GM08714 (cell line): Measurements from ENCODE around the gene SYT7.

Source experiments
- H3K4me3 ChIP-seq: fragments of 200-500 bp; sonication (Bioruptor generic); 2 replicates; pipeline ENCODE4 v1.5.1; 2014; ENCODE audit warnings: mild to moderate bottlenecking, low read length, inconsistent platforms
- ZNF274 ChIP-seq: IDR thresholded peaks from 2 replicates; pipeline ENCODE4 v1.6.1; 2012; ENCODE audit warnings: mild to moderate bottlenecking, low read depth, low read length

The SYT7 gene

DNA sequence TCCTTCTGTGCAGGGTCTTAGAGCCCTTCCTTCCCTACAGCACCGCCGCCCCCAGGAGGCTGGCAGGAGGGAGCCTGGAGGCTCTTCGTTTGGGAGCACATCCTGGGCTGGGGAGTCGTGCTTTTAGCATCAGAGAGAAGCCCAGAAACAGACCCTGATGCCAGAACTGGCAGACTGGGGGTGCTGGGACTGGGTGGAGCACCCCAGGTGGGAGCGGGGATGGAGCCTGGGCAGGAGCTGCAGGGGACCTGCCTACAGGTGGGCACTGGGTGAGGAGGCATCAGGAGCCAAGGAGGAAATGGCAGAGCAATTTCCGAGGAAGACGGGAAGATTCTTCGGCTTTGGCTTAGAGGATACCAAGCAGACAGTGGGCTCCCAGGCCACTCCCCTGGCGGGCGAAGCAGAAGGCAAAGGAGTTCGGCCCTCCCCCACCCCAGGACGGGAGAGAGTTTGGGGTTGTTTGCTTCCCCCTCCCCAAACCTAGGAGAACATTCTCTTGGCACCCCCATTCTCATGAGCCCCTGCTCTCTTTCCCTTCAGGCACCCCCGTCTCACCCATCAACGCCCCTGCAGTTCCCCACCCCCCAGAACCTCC is 1.1 kb downstream of the SYT7 start:
- no peak for TF ChIP-seq ZNF274
- no peak overlapping the region for H3K4me3 ChIP-seq

- no peak overlapping the region for H3K4me3 ChIP-seq
- no peak for TF ChIP-seq ZNF274
Observed at GRCh38 chr11:61578819-61579675, 1.8 kb downstream of the SYT7 start.

DNA sequence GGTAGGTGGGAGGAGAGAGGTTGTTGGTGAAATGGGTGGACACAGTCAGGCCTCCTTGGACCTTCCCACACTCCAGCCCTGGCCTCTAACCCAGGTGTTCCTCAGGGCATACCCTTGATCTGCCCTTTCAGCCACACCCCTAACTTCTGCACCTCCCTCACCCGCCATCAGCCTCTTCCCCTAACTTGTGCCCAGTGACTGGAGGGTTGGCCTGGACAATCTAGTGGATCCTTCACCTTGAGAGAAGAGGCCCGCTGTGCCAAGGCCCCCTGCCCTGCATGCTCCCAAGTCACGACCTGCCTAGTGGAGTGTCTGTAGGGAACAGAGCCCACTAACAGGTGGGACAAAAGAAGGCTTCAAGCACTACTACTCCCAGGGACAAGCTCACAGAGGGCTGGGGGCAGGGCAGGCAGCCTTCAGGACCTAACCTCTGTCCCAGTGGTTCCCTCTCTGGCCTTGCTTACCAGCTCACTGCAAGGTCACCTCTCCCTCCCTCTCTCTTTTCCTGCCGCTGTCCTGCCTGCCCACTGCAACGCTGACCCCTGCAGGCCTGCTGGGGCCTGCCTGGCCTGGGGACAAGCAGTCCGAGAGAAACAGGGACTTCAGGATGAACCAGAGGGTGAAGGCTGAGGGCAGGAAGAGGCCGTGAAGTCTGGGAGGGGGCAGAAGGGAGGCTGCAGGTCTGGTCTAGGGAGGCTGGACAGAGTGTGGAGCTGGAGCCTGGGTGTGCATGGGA is 3.3 kb downstream of the SYT7 start:
- H3K4me3 ChIP-seq: no peak overlapping the region
- TF ChIP-seq ZNF274: no peak

DNA sequence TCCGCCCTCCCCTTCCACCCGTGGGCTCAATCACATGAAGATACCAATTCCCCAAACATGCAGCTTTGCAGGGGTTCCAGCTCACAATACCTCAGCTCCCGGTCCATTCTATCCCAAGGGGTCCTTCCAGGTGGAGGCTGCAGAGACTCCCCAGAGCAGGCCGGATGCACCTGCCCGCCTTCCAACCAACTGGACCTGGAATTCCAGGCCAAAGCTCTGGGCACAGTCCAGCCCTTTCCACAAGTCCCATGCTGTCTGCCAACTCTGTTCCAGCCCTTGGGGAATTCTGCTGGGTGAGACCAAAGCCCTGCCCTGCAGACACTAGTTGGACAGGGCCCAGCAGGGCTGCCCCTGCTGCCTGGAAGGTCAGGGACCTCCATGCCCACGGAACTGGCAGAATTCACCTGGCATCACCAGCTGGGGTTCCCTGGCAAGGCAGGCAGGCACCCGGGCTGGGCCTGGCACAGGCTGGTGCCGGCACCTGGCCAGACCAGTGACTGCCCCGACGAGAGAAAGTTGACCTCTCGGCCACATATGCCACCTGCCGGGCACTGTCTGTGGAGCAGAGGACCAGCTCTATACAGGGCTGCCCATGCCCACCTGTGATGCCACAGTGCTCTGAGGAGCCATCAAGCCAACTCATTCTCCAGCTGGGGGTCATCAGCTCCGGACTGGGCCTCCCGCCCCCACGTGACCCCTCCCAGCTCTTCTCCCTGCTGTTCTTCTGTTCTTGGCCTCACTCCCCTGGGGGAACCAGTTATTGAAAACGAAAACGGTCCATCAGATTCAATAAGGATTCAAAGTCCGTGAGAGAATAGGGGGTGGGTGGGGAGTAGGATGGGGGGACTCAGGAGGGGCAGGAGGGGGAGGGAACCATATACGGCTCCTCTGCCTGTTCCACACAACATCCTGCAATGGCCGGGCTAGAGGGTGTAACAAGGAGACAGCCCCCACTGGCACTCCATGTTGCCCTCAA is 4.7 kb downstream of the SYT7 start:
- no peak overlapping the region for H3K4me3 ChIP-seq
- TF ChIP-seq ZNF274: no peak

- TF ChIP-seq ZNF274: no peak
Observed at GRCh38 chr11:61574611-61575010, 6.3 kb downstream of the SYT7 start.

DNA sequence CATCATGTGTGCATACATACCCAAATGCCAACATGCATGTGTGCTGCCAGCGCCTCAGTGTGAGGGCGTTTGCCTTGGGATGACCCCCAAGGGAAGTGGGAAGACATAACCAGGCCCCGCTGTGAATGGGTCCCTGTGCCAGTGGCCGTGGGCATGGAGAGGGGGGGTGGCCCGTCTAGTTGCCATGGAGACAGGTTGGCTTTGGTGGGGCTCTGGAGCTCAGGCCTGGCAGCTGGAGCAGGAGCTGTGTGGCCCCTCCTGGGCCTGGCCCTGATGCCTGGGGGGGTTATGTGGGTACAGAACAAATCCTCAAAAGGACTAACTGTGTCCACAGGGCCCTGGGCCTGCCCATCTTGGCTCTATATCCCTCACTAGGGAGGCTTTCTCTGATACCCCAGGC is 8.0 kb downstream of the SYT7 start:
- no peak for TF ChIP-seq ZNF274
- no peak overlapping the region for H3K4me3 ChIP-seq

More at GRCh38 chr11:61574611-61575010, 6.3 kb downstream of the SYT7 start:
- no peak overlapping the region for H3K4me3 ChIP-seq

- no peak overlapping the region for H3K4me3 ChIP-seq
- TF ChIP-seq ZNF274: no peak
Observed at GRCh38 chr11:61571869-61572268, 9.0 kb downstream of the SYT7 start.

DNA sequence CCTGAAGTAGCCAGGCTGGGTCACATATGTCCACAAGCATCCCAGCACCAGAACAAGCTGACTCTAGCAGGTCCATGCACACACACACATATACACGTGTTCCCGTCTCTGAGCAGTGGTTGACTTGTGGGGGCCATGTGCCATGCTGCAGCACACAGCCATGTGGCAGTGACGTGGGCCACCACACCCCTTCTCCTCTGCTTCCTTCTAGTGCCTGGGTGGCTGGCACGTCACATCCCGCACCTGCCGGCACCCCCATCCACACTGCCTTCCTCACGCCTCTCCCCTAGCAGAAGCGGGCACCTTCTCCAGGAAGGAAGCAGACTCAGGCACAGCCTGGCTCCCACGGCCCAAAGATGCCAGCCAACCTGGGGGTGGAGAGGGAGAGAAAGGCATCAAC is 9.5 kb downstream of the SYT7 start:
- no peak for TF ChIP-seq ZNF274
- H3K4me3 ChIP-seq: no peak overlapping the region

- no peak for TF ChIP-seq ZNF274
- H3K4me3 ChIP-seq: no peak overlapping the region
Observed at GRCh38 chr11:61569701-61570100, 11.2 kb downstream of the SYT7 start.

DNA sequence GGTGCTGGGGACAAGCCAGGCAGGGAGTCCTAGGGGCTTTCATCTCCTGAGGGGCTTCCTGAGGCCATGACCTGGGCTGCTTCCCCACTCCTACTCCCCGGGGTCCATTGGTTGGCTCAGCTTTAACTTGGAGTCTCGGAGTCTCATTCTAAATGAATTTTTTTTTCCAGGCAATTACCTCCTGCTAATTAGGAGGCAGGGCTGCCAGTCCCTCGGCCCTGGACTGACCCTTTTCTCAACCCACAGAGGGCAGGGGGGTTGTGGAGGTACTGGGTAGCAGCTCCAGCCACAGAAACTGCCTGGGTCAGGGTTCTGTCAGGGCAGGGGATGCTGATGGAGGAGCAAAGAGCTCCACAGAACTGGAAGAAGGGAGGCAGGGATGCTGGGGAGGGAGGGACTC is 11.9 kb downstream of the SYT7 start:
- H3K4me3 ChIP-seq: no peak overlapping the region
- no peak for TF ChIP-seq ZNF274

DNA sequence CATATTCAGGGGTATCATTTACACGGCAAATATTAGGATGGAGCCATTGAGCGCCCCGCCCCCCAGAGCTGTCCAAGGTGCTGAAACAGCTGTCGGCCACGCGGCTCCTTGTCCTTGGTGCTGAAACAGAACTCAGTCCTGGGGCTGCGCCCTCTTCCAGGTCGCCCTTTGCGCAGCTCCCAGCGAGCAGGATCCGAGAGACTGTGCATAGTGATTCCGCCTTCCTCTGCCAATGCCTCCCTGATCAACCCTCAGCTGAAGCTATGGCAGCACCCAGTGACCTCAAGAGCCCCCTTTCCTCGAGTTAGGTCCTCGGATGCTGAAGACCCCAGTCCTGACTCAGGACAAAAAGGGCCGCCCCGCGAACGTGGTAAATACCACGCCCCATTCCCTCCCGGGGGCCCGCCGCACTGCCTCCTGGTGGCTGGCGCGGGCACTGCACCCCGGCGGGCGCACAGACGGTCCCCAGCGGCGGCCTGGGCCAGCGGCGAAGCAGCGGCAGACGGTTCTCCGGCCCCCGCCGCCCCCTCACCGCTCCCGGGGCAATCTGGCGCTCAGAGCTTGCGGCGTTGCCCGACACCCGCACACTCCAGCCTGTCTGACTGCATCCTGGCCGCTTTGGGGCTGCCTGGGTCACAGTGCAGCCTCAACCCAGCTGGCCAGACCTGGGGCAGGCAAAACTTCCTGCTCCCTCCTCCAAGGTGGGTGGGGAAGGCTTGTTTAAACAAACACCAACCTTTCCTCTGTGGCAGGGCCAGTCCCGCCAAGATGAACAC is 13.4 kb downstream of the SYT7 start:
- no peak overlapping the region for H3K4me3 ChIP-seq
- TF ChIP-seq ZNF274: no peak

DNA sequence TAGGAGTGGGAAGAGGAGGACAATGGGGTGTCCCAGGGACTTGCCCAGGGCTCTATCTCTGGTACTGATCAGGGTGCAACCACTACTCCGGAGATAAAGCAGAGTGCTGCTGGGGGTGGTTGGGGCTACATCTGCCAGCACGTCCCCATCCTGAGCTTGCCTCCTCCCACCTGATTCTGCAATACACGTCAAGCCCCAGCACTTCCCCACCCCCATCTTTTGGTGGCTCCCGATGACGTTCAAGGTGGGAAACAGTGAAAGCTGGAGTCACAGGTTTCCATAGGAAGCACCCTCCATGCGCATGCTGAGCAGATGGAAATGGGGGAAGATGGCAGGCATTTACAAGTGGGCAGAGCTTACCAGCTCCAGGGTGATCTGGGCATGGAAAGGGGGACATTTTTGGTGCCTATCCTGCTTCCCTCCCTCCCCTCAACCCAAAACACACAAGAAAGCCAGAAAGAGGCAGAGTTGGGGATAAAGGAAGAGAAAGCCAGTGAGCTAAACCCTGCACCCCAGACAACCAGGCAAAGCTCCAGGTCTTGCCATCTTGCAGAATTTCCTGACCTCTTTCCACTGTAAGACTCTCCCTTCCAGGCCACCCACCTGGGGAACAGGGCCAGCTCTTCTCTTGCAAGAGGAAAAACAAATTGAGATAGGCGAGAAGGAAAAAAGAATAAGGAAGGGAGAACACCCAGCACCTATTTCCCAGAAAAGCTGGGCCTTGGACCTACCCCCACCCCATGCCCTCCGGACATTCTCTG is 15.8 kb downstream of the SYT7 start:
- no peak for TF ChIP-seq ZNF274
- H3K4me3 ChIP-seq: no peak overlapping the region
